Measurements from ENCODE around the gene CSMD2. TPM values are rescaled to one million over a fixed set of nuclear protein-coding genes. Genes with fewer than 3 reads are reported as not detected.

CSMD2 gene
- total RNA-seq, 4 donors from 2014 or later = 0.16 to 1.00 (median 0.27) TPM; not detected in 1

- Histone ChIP-seq H3K4me1 (no peaks in the 10 kb centered on the region), H3K27me3 (no peaks in the 10 kb centered on the region), H3K9me3 (no peaks in the 10 kb centered on the region), H3K36me3 (no peaks in the 10 kb centered on the region), H3K27ac (no peak overlapping the region), H3K4me3 (no peak overlapping the region)
- WGBS, 2 donors (ENCODE audit: low coverage in 1 of 2) = 68 to 76% methylated on average over 5 to 7 of the region's 7 CpGs
- in situ Hi-C loops (cut with MboI; ENCODE audit: low pct_ligation_motif_present in 1 of 4, low pct_unique_long_range_greater_than_20kb in 1 of 4, low sequenced_read_pairs in 3 of 4) = no loop called here
- no peak for DNase-seq
- no peak for TF ChIP-seq EP300 (IDR thresholded peaks at IDR 0.05; ENCODE audit: low read depth)
- TF ChIP-seq CTCF (IDR thresholded peaks at IDR 0.05) = no peak
- no peak for TF ChIP-seq POLR2AphosphoS5 (IDR thresholded peaks at IDR 0.05)
- no peak for TF ChIP-seq POLR2A (IDR thresholded peaks at IDR 0.05)
- intact Hi-C loops (cut with DNase I; ENCODE audit: low total_unique reads) = no loop called here
These were observed 565.4 kb downstream of the CSMD2 start for GRCh38 chr1:33599516-33600115.

GRCh38 chr1:33588726-33589125, 576.3 kb downstream of the CSMD2 start:
- intact Hi-C loops (cut with DNase I; ENCODE audit: low total_unique reads) = no loop called here
- H3K4me1 ChIP-seq = no peaks in the 10 kb centered on the region
- no peaks in the 10 kb centered on the region for H3K36me3 ChIP-seq
- TF ChIP-seq CTCF (IDR thresholded peaks at IDR 0.05) (no peak), POLR2AphosphoS5 (IDR thresholded peaks at IDR 0.05) (no peak), POLR2A (IDR thresholded peaks at IDR 0.05) (no peak), EP300 (IDR thresholded peaks at IDR 0.05; ENCODE audit: low read depth) (no peak)
- in situ Hi-C loops (cut with MboI; ENCODE audit: low pct_ligation_motif_present in 1 of 4, low pct_unique_long_range_greater_than_20kb in 1 of 4, low sequenced_read_pairs in 3 of 4) = no loop called here
- H3K27ac ChIP-seq = no peak overlapping the region
- WGBS, 2 donors (ENCODE audit: low coverage in 1 of 2) = 94 to 96% methylated on average over 4 to 7 of the region's 7 CpGs
- H3K4me3 ChIP-seq = no peak overlapping the region
- no peak for DNase-seq
- H3K9me3 ChIP-seq = no peaks in the 10 kb centered on the region
- H3K27me3 ChIP-seq = no peaks in the 10 kb centered on the region

- Histone ChIP-seq H3K9me3 (no peaks in the 10 kb centered on the region), H3K36me3 (no peaks in the 10 kb centered on the region), H3K4me1 (no peaks in the 10 kb centered on the region), H3K27ac (no peak overlapping the region), H3K4me3 (no peak overlapping the region), H3K27me3 (no peaks in the 10 kb centered on the region)
- intact Hi-C loops (cut with DNase I; ENCODE audit: low total_unique reads) = no loop called here
- TF ChIP-seq POLR2AphosphoS5 (IDR thresholded peaks at IDR 0.05) = no peak
- TF ChIP-seq POLR2A (IDR thresholded peaks at IDR 0.05) = no peak
- no peak for TF ChIP-seq CTCF (IDR thresholded peaks at IDR 0.05)
- TF ChIP-seq EP300 (IDR thresholded peaks at IDR 0.05; ENCODE audit: low read depth) = no peak
- in situ Hi-C loops (cut with MboI; ENCODE audit: low pct_ligation_motif_present in 1 of 4, low pct_unique_long_range_greater_than_20kb in 1 of 4, low sequenced_read_pairs in 3 of 4) = no loop called here
- DNase-seq = no peak
- 94% methylated on average over 5 of the region's 5 CpGs; no CpG with 5 or more reads in 1 of the 2 donors for WGBS, 2 donors (ENCODE audit: low coverage in 1 of 2)
These were observed 578.2 kb downstream of the CSMD2 start for GRCh38 chr1:33586795-33587194.

GRCh38 chr1:33586106-33586505, 578.9 kb downstream of the CSMD2 start:
- intact Hi-C loops (cut with DNase I; ENCODE audit: low total_unique reads) = no loop called here
- 92 to 94% methylated on average over 3 to 4 of the region's 4 CpGs for WGBS, 2 donors (ENCODE audit: low coverage in 1 of 2)

More at GRCh38 chr1:33586106-33586505, 578.9 kb downstream of the CSMD2 start:
- in situ Hi-C loops (cut with MboI; ENCODE audit: low pct_ligation_motif_present in 1 of 4, low pct_unique_long_range_greater_than_20kb in 1 of 4, low sequenced_read_pairs in 3 of 4) = no loop called here
- Histone ChIP-seq H3K4me1 (no peaks in the 10 kb centered on the region), H3K36me3 (no peaks in the 10 kb centered on the region), H3K4me3 (no peak overlapping the region), H3K9me3 (no peaks in the 10 kb centered on the region), H3K27me3 (no peaks in the 10 kb centered on the region), H3K27ac (no peak overlapping the region)
- no peak for DNase-seq
- TF ChIP-seq POLR2AphosphoS5 (IDR thresholded peaks at IDR 0.05) = no peak
- no peak for TF ChIP-seq EP300 (IDR thresholded peaks at IDR 0.05; ENCODE audit: low read depth)
- no peak for TF ChIP-seq CTCF (IDR thresholded peaks at IDR 0.05)
- TF ChIP-seq POLR2A (IDR thresholded peaks at IDR 0.05) = no peak

Data from transverse colon (tissue), 4 donors.